Measurements from ENCODE around the gene MBP.
"Not testable (repeated sequence)": the region's sequence is repeated elsewhere in the genome, so short reads cannot be mapped to it uniquely, and the experiment has no call there.

MBP gene

DNA sequence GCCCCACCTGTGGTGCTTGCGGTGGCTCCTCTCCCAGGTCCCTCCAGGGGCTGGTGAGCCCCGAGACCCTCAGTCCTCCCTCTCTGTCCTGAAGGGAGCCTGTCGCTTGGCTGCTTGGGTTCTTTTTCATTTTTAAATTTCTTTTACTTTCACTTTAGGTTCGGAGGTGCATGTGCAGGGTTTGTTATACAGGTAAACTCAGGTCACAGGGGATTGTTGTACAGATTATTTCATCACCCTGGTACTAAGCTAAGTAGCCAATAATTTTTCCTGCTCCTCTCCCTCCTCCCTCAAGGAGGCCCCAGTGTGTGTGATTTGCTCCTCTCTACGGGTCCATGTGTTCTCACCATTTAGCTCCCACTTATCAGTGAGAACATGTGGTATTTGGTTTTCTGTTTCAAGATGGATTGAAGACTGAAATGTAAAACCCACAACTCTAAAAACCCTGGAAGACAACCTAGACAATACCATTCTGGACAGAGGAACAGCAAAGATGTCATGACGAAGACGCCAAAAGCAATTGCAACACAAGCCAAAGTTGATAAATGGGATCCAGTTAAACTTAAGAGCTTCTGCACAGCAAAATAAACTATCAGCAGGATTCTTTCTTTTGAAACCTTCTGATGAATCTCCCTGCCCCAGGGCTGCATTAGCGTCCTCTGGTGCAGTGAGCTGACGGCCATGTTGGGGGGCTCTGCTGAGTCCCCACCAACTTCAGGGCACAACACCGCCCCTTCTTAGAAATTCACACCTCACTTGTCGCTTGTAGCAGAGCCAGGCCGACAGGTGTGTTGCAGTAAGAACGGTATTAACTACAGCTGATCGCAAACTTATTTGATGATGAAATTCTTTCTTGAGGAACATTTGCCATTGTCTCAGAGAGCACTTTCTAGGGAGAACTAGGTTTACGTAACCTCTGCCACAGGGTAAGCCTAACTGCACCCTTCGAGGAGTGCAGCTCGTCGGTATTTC lies 174.9 kb downstream of the MBP start:
- DNase-seq (ENCODE audit: low read depth in 2 of 2, low spot score in 1 of 2) = no peak

DNA sequence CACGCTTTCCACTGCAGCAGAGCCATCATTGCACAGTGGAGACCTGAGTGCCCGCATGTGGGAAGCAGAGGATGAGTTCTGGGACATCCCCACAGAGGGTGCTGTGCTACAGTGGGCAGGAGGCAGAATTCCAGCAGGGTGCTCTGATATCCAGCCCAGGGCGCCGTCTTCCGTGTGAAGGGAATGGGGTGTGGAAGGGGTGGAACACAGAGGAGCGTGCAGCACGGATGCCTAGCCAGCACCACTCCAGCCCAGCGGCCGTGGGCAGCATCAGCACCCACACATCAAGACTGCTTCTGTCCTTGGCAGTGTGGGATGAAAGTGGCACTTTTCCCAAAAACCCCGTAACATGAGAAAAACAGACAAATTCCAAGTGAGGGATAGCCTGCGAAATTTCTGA lies 175.9 kb downstream of the MBP start:
- DNase-seq (ENCODE audit: low read depth in 2 of 2, low spot score in 1 of 2) = no peak

GRCh38 chr18:76955524-76956170 lies 176.9 kb downstream of the MBP start:
- no peak for DNase-seq (ENCODE audit: low read depth in 2 of 2, low spot score in 1 of 2)

DNA sequence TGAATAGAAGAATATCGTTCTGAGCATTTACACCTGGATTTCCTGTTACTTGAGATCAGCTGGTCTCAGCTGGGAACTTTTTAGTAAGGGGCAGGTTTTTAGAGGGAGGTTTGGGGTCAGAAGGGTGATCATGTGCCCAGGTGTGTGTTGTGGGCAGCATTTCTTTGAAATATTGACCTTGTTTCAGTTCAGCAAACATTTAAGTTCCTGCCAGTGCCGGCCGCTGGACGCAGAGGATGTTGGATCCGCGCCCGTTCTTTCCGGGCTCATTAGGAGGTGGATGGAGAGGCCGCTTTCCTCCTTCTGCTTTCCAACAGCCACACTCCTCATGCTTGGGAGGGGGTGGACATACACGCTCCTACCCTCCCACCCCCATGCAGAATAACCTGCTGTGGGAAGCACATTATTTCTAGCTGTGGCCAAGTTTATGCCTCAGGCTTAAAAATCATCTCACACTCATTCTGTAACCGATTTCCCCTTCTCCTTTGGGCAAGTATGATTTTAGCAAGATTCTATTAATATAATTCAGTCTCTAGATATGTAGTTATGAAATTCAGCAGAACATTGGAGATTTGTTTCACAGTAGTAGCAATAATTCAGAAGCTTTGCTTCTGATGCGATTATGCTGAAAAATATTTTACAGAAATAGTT lies 178.9 kb downstream of the MBP start:
- DNase-seq (ENCODE audit: low read depth in 2 of 2, low spot score in 1 of 2) = no peak

GRCh38 chr18:76953156-76953555 lies 179.4 kb downstream of the MBP start:
- no peak for DNase-seq (ENCODE audit: low read depth in 2 of 2, low spot score in 1 of 2)

- DNase-seq (ENCODE audit: low read depth in 2 of 2, low spot score in 1 of 2) = no peak
Observed at GRCh38 chr18:76952747-76953146, 179.8 kb downstream of the MBP start.

GRCh38 chr18:76951456-76952247 lies 180.9 kb downstream of the MBP start:
- no peak for DNase-seq (ENCODE audit: low read depth in 2 of 2, low spot score in 1 of 2)

DNA sequence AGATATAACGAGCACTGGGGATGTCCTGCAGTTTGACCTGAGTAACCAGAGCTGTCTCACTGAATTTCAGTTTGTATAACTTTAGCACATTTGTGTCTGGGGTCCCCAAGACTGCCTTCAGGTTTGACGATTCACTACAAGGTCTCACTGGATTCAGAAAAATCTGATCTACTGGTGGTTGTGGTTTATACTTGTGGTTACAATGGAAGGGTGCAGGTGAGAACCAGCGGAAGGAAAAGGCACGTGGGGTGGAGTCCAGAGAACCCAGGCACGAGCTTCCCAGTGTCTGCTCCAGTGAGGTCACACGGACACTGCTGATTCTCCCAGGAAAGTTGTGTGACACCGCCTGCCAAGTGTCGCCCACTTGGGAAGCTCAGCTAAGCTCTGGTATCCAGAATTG lies 184.2 kb downstream of the MBP start:
- DNase-seq (ENCODE audit: low read depth in 2 of 2, low spot score in 1 of 2) = no peak

DNA sequence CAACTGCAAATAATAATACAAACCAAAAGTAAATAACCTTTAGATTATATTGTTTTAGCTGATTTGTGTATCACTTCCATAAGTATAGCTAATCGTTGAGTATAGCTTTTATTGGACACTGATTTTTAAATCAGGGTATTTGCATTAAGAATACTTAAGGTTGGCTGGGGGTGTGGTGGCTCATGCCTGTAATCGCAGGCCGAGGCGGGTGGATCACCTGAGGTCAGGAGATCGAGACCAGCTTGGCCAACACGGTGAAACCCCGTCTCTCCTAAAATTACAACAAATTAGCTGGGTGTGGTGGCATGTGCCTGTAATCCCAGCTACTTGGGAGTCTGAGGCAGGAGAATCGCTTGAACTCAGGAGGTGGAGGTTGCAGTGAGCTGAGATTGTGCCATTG lies 188.2 kb downstream of the MBP start:
- not testable (repeated sequence) for DNase-seq (ENCODE audit: low read depth in 2 of 2, low spot score in 1 of 2)

DNA sequence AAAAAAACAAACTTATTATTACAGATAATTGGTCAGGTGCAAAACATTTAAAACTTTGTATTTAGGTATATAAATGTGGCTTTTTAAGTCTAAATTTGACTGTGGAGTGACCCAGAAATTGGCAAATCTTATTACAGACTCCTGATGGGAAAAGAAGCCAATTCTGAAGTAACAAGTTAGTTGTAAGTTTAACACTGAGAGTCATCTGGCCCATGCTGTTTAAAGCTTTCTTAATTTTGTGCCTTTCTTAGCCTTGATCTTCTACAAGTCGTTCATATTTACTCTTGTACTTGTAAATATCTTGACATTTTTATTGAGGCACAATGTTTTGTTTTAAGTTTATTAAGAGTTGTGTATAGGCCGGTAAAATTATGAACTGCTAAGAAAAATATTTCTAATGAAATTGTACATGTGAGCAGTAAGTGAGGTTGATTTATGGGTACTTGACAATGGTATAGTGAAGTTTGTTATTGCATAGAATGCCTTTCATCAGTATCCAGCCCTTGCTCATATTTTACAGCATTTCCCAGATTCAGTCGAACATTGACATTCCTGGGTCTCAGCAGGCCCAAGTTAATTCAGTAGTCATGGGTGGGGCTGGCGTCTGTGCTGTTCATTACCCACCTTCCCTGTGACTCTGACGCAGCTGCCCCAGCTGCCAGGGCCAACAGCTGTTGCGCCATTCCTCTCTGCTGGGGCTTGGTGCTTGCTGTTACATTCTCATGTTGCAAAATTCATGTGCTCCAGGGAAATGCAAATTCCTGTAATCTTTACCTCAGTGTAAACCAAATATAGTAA lies 188.8 kb downstream of the MBP start:
- no peak for DNase-seq (ENCODE audit: low read depth in 2 of 2, low spot score in 1 of 2)

- DNase-seq (ENCODE audit: low read depth in 2 of 2, low spot score in 1 of 2) = no peak
Observed at GRCh38 chr18:76941284-76941683, 191.3 kb downstream of the MBP start.

DNA sequence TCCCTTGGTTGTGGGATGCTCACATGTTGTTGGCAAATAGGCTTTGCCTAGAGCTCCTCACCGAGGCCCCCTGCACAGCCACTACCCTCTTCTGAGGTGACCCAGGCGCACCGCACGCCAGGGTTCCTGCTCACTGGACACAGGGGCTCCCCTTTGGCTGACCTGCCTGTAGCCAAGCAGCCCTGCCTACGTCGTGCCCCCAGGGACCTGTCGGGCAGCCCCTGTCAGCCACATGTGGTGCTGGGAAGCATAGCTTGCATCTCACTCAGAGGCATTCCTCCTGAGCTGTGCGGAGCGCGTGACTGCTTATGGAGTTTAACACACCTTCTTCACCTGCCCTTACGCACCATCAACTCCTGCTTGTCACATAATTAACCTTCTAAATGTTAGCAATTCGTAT lies 194.0 kb downstream of the MBP start:
- no peak for DNase-seq (ENCODE audit: low read depth in 2 of 2, low spot score in 1 of 2)

DNA sequence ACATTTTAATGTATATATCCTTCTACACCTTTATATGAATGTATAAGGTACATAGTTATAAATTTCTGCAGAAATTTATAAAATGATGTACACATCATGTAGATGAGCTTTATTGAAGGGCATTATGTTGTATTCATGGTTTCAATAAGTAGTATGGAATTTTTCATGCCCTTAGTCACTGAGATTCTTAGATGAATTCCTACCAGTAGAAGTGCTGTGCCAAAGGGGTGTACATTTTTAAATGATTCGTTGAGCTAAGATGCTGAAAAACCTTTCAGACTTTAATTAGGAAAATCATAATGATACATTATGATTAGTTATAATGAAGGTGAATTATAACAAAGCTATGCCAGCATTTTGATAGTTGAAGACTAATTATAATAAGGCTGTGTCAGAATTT lies 195.0 kb downstream of the MBP start:
- DNase-seq (ENCODE audit: low read depth in 2 of 2, low spot score in 1 of 2) = no peak

DNA sequence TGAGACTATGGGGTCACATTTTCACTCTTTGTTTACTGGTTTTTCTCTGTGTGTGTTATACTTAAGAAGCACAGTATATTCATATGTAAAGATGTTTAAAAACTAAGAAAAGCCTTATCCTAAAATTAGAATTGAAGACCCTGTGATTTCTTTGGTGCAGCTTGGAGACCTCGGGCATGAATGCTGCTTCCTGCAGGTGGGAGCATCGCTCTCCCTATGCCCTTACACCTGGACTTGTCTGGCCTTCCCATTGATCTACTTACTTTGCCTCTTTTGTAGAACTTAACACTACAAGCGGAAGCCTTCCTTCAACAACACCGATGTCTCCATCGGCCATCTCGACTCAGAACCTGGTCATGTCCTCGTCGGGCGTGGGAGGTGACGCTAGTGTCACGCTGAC lies 195.7 kb downstream of the MBP start:
- no peak for DNase-seq (ENCODE audit: low read depth in 2 of 2, low spot score in 1 of 2)

GRCh38 chr18:76935722-76936337 lies 196.8 kb downstream of the MBP start:
- no peak for DNase-seq (ENCODE audit: low read depth in 2 of 2, low spot score in 1 of 2)

DNA sequence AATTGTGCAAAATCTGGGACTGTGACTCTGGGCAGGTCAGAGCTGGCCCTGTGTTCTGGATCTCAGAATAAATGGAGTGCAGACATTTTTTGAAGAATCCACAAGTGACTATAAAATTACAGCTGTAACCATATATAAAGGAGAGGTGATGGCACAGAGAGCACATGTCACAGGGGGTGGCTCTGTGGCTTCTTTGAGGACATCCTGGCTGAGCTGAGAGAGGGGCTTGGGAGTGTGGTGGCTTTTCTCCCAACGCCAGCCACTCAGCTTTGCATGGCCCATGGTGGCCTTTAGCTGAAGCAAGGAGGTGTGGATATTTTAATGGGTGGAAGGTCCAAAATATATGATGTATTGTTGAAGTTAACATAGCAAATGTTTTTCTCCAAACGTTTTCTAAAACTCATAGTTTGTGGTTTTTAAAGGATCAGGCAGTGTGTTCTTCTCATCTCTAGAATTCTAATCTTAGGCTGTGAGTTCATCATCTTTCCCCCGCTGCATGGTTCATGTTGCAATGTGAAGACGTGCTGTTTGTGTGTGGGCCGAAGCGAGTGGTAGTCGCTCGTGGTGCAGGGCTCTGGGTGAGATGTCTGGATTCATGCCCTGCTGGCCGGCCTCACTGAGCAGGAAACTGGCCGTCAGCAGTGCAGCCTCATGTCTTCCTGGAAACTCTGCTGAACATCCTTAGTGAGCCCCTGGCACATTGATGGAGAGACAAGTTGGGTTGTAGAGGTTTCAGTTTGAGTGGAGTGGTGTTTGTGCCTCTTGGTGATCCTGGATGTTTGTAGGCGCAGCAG lies 200.4 kb downstream of the MBP start:
- DNase-seq (ENCODE audit: low read depth in 2 of 2, low spot score in 1 of 2) = no peak

GRCh38 chr18:76931171-76931570 lies 201.4 kb downstream of the MBP start:
- no peak for DNase-seq (ENCODE audit: low read depth in 2 of 2, low spot score in 1 of 2)

Data from stimulated activated CD8-positive, alpha-beta memory T cell treated with anti-CD3 and anti-CD28 coated beads, Interleukin-4, amount 100 ng/mL, for 1 hour (primary cell).